Measurements from ENCODE around the gene VARS2. TPM values are rescaled to one million over a fixed set of nuclear protein-coding genes. Genes with fewer than 3 reads are reported as not detected.

VARS2 gene
- total RNA-seq, 1 experiment from 2014 or later = 68.2 TPM

DNA sequence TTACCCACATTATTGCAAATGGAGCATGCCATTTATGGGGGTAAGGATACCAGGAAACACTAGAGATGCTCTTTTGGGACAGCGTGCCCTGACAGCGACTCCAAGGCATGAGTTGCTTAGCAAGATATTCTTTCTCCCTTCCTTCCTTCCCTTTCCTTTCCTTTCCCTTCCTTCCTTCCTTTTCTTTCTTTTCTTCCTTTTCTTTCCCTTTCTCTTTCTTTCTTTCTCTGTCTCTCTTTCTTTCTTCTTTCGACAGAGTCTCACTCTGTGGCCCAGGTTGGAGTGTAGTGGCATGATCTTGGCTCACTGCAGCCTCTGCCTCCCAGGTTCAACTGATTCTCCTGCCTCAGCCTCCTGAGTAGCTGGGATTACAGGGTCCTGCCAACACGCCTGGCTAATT is 30.0 kb downstream of the VARS2 start:
- Histone ChIP-seq H3K27ac (ENCODE audit: insufficient read length, low read depth, low read length) (no peak overlapping the region), H3K27me3 (ENCODE audit: insufficient read depth, low read length) (no peaks in the 10 kb centered on the region; the same call in 1 of the 2 replicates), H3K56ac (ENCODE audit: insufficient read length, low read depth, low read length) (no peak overlapping the region), H3K23ac (ENCODE audit: insufficient read length, low read depth, low read length) (no peak overlapping the region), H2BK12ac (ENCODE audit: insufficient read length, low read depth, low read length) (no peak overlapping the region), H4K20me1 (ENCODE audit: control insufficient read depth, insufficient read depth, insufficient read length) (no peaks in the 10 kb centered on the region), H2AK5ac (ENCODE audit: insufficient read length, low read length) (no peak overlapping the region), H4K91ac (ENCODE audit: insufficient read length, low read depth, low read length) (no peak overlapping the region), H2BK15ac (ENCODE audit: low read depth, low read length) (no peak overlapping the region), H3K9ac (ENCODE audit: extremely low read depth, insufficient read length, low read length) (no peak overlapping the region), H3K23me2 (ENCODE audit: insufficient read length, low read depth, low read length, poor library complexity, severe bottlenecking) (no peaks in the 10 kb centered on the region), H3K4me1 (ENCODE audit: insufficient read depth, low read length) (peaks cover 6% of the 10 kb centered on the region; the same call in 1 of the 2 replicates), H4K8ac (replicated peaks; ENCODE audit: insufficient read length, low read depth, low read length) (no peak overlapping the region), H3K4ac (ENCODE audit: low read depth, low read length) (no peak overlapping the region), H2BK20ac (ENCODE audit: low read depth, low read length, poor library complexity, severe bottlenecking) (no peak overlapping the region), H3K79me2 (ENCODE audit: insufficient read depth, low read length) (no peaks in the 10 kb centered on the region), H3K14ac (ENCODE audit: insufficient read depth, low read length) (no peak overlapping the region), H3K18ac (ENCODE audit: insufficient read length, low read depth, low read length) (no peak overlapping the region), H3T11ph (ENCODE audit: low read length) (no peak overlapping the region), H3K4me2 (ENCODE audit: insufficient read depth, insufficient read length, low read length) (no peak overlapping the region), H3K79me1 (ENCODE audit: insufficient read depth, low read depth, low read length, poor library complexity, severe bottlenecking) (no peaks in the 10 kb centered on the region), H4K5ac (ENCODE audit: insufficient read length, low read depth, low read length) (no peak overlapping the region), H2BK5ac (ENCODE audit: insufficient read length, low read length) (no peak overlapping the region), H2AFZ (ENCODE audit: low read length) (no peak overlapping the region), H2BK120ac (ENCODE audit: low read depth, low read length, poor library complexity, severe bottlenecking) (no peak overlapping the region), H3K9me3 (ENCODE audit: control insufficient read depth, low read depth, low read length) (no peaks in the 10 kb centered on the region)
- Mint-ChIP-seq H3K4me3 (no peak overlapping the region), H3K9me3 (no peaks in the 10 kb centered on the region), H3K4me1 (peaks cover 27 to 33% of the 10 kb centered on the region in 2 experiments), H3K36me3 (ENCODE audit: insufficient read depth in 1 of 3, low read depth in 3 of 3) (no peaks in the 10 kb centered on the region), H3K27me3 (ENCODE audit: low read depth) (peaks cover 5% of the 10 kb centered on the region), H3K27ac (no peak overlapping the region)
- DNase-seq = no peak
- TF ChIP-seq, protein P1, sequence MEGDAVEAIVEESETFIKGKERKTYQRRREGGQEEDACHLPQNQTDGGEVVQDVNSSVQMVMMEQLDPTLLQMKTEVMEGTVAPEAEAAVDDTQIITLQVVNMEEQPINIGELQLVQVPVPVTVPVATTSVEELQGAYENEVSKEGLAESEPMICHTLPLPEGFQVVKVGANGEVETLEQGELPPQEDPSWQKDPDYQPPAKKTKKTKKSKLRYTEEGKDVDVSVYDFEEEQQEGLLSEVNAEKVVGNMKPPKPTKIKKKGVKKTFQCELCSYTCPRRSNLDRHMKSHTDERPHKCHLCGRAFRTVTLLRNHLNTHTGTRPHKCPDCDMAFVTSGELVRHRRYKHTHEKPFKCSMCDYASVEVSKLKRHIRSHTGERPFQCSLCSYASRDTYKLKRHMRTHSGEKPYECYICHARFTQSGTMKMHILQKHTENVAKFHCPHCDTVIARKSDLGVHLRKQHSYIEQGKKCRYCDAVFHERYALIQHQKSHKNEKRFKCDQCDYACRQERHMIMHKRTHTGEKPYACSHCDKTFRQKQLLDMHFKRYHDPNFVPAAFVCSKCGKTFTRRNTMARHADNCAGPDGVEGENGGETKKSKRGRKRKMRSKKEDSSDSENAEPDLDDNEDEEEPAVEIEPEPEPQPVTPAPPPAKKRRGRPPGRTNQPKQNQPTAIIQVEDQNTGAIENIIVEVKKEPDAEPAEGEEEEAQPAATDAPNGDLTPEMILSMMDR (conservative IDR thresholded peaks at IDR 0.05) = no peak
- no CpG with 5 or more reads among the region's 4 CpGs for WGBS (ENCODE audit: extremely low coverage, insufficient read length, low lambda C conversion rate)
